AG04449 (cell line): ENCODE measurements around the gene SCFD2.

ENCODE experiments used
- CTCF ChIA-PET: fragments of 350-600 bp; formaldehyde crosslinking; extraction: SDS; loops from one replicate; lab custom pipeline; 2021; ENCODE audit warnings: antibody characterized with exemption; lab: Yijun Ruan, JAX
- POLR2A ChIA-PET: fragments of 400-600, 350-600 bp; formaldehyde crosslinking; extraction: SDS; loops from one replicate; lab custom pipeline; 2020; ENCODE audit warnings: antibody characterized with exemption, inconsistent platforms; lab: Yijun Ruan, JAX
- DNase-seq: peaks from one replicate; pipeline ENCODE4 v3.0.0-alpha.2; 2010; ENCODE audit warnings: low read depth, low spot score
- H3K4me3 ChIP-seq: 2 replicates; pipeline ENCODE4 v1.5.1; 2011; ENCODE audit warnings: low read depth, mild to moderate bottlenecking, control low read depth, low read length
- CTCF ChIP-seq: IDR thresholded peaks from one replicate; pipeline ENCODE4 v1.5.1; 2011; ENCODE audit warnings: mild to moderate bottlenecking, moderate library complexity, low read length, control low read depth, inconsistent platforms; ENCODE audit not compliant: insufficient read depth; ENCODE audit errors: missing control alignments

SCFD2 gene

GRCh38 chr4:52889354-52889753 lies 476.5 kb downstream of the SCFD2 start:
- no peak for TF ChIP-seq CTCF
- POLR2A ChIA-PET = no interaction called here

GRCh38 chr4:52884994-52885393 lies 480.9 kb downstream of the SCFD2 start:
- TF ChIP-seq CTCF = no peak
- DNase-seq = no peak
- ChIA-PET CTCF (interaction anchor here (1.4 to 1.8 kb wide), 2 partner anchors 27 to 100 kb away, joined by 3 to 6 read pairs; no protein-coding TSS in a partner anchor), POLR2A (no interaction called here)
- H3K4me3 ChIP-seq = no peak overlapping the region

More at GRCh38 chr4:52889354-52889753, 476.5 kb downstream of the SCFD2 start:
- no peak for DNase-seq
- H3K4me3 ChIP-seq = no peak overlapping the region
- CTCF ChIA-PET = no interaction called here

- no peak overlapping the region for H3K4me3 ChIP-seq
- DNase-seq = no peak
- ChIA-PET CTCF (interaction anchor here (0.7 to 1.8 kb wide), 3 partner anchors 10 to 28 kb away, joined by 3 to 6 read pairs (median 3); no protein-coding TSS in a partner anchor), POLR2A (interaction anchor here (0.6 to 0.9 kb wide), 2 partner anchors 161 to 172 kb away, joined by 3 to 4 read pairs; no protein-coding TSS in a partner anchor)
- no peak for TF ChIP-seq CTCF
Measured at GRCh38 chr4:52883707-52884669, 481.9 kb downstream of the SCFD2 start.

GRCh38 chr4:52883183-52883621 lies 482.7 kb downstream of the SCFD2 start:
- ChIA-PET CTCF (interaction anchor here (0.7 to 1.4 kb wide), 3 partner anchors 11 to 29 kb away, joined by 3 to 6 read pairs (median 3); no protein-coding TSS in a partner anchor), POLR2A (interaction anchor here (0.6 to 0.9 kb wide), 2 partner anchors 161 to 171 kb away, joined by 3 to 4 read pairs; no protein-coding TSS in a partner anchor)
- no peak for TF ChIP-seq CTCF
- DNase-seq = no peak
- no peak overlapping the region for H3K4me3 ChIP-seq

- H3K4me3 ChIP-seq = no peak overlapping the region
- no peak for TF ChIP-seq CTCF
- ChIA-PET CTCF (interaction anchor here (0.8 kb wide), 1 partner anchor 11 kb away, joined by 3 read pairs; no protein-coding TSS in a partner anchor), POLR2A (no interaction called here)
- DNase-seq = no peak
Measured at GRCh38 chr4:52880994-52881393, 484.9 kb downstream of the SCFD2 start.

GRCh38 chr4:52879471-52879870 lies 486.4 kb downstream of the SCFD2 start:
- H3K4me3 ChIP-seq = no peak overlapping the region
- POLR2A ChIA-PET = no interaction called here
- CTCF ChIA-PET = no interaction called here
- no peak for DNase-seq
- no peak for TF ChIP-seq CTCF
